GM23338 (cell line): ENCODE data around the gene BTRC.

Experiments
- CREB1 ChIP-seq: fragments of 250-450 bp; sonication (Bioruptor Pico); IDR thresholded peaks from 2 replicates; pipeline ENCODE4 v1.5.0; 2020; ENCODE audit warnings: low read depth, mild to moderate bottlenecking, moderate library complexity
- EZH2 ChIP-seq: fragments of 200-600 bp; sonication (generic); IDR thresholded peaks from one replicate; pipeline ENCODE4 v1.8.0; 2017; ENCODE audit warnings: antibody characterized with exemption, mild to moderate bottlenecking, low read depth; ENCODE audit not compliant: unreplicated experiment
- EZH2phosphoT487 ChIP-seq: fragments of 200-600 bp; sonication (generic); IDR thresholded peaks from one replicate; pipeline ENCODE4 v1.8.1; 2018; ENCODE audit warnings: antibody characterized with exemption; ENCODE audit not compliant: unreplicated experiment
- JUNB ChIP-seq: IDR thresholded peaks from one replicate; pipeline ENCODE4 v1.6.1; 2016; ENCODE audit warnings: antibody characterized with exemption; ENCODE audit not compliant: unreplicated experiment
- NANOG ChIP-seq: IDR thresholded peaks from 2 replicates; pipeline ENCODE4 v1.6.1; 2016; ENCODE audit warnings: antibody characterized with exemption, borderline replicate concordance
- POLR2AphosphoS5 ChIP-seq: IDR thresholded peaks from 2 replicates; pipeline ENCODE4 v1.6.1; 2016; ENCODE audit warnings: antibody characterized with exemption, low read depth
- STAT1 ChIP-seq: IDR thresholded peaks from one replicate; pipeline ENCODE4 v1.6.1; 2016; ENCODE audit warnings: antibody characterized with exemption; ENCODE audit not compliant: unreplicated experiment
- ZNF114 ChIP-seq: fragments of 250-450 bp; sonication (Bioruptor Pico); IDR thresholded peaks from 2 replicates; pipeline ENCODE4 v1.5.0; 2020; ENCODE audit warnings: mild to moderate bottlenecking, moderate library complexity
- ZNF331 ChIP-seq: fragments of 250-450 bp; sonication (Bioruptor Pico); IDR thresholded peaks from 2 replicates; pipeline ENCODE4 v1.5.0; 2020; ENCODE audit warnings: low read depth, mild to moderate bottlenecking, moderate library complexity
- TF ChIP-seq, protein P1 (sequence below), 2 experiments: fragments of 200-600 bp in 1 of 2; sonication (generic) in 1 of 2; conservative IDR thresholded peaks; 2 replicates each; pipeline versions ENCODE4 v1.5.1 to v1.6.1; 2016 to 2017; ENCODE audit warnings: antibody characterized with exemption in 2 of 2, low read depth in 2 of 2, mild to moderate bottlenecking in 2 of 2, moderate library complexity in 1 of 2
- TF ChIP-seq, protein P2 (sequence below): IDR thresholded peaks from 2 replicates; pipeline ENCODE4 v1.6.1; 2016; ENCODE audit warnings: antibody characterized with exemption
- TF ChIP-seq, protein P3 (sequence below): IDR thresholded peaks from one replicate; pipeline ENCODE4 v1.6.1; 2018; ENCODE audit warnings: antibody characterized with exemption; ENCODE audit not compliant: unreplicated experiment
- TF ChIP-seq, protein P4 (sequence below): fragments of 250-450 bp; sonication (Bioruptor Pico); IDR thresholded peaks from 2 replicates; pipeline ENCODE4 v1.5.0; 2020; ENCODE audit warnings: mild to moderate bottlenecking, moderate library complexity

DNA sequence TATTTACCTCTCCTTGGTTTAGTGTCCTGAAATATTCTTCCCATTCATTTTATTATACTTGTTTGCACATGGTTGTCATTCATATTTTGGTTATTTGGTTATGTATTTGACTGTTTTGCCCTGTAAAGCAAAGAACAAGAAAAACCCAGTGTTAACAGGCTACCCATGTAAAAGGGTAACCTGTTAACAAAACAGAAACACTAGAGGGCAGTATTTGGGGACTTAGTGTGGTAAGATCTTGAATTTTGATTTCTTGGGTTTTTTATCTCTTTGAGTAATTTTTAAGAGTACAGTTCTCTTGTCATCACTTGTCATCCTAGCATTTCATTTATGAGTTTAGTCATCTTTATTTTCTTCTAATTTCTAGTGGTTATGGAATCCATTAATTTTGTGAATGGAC lies 182.8 kb downstream of the BTRC start:
- no peak for TF ChIP-seq EZH2
- TF ChIP-seq, protein P1, sequence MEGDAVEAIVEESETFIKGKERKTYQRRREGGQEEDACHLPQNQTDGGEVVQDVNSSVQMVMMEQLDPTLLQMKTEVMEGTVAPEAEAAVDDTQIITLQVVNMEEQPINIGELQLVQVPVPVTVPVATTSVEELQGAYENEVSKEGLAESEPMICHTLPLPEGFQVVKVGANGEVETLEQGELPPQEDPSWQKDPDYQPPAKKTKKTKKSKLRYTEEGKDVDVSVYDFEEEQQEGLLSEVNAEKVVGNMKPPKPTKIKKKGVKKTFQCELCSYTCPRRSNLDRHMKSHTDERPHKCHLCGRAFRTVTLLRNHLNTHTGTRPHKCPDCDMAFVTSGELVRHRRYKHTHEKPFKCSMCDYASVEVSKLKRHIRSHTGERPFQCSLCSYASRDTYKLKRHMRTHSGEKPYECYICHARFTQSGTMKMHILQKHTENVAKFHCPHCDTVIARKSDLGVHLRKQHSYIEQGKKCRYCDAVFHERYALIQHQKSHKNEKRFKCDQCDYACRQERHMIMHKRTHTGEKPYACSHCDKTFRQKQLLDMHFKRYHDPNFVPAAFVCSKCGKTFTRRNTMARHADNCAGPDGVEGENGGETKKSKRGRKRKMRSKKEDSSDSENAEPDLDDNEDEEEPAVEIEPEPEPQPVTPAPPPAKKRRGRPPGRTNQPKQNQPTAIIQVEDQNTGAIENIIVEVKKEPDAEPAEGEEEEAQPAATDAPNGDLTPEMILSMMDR (conservative IDR thresholded peaks at IDR 0.05; ENCODE audit: low read depth in 2 of 2) = peak; percentile 61 to 88
- TF ChIP-seq EZH2phosphoT487 = no peak
- TF ChIP-seq JUNB = no peak
- TF ChIP-seq, protein P2, sequence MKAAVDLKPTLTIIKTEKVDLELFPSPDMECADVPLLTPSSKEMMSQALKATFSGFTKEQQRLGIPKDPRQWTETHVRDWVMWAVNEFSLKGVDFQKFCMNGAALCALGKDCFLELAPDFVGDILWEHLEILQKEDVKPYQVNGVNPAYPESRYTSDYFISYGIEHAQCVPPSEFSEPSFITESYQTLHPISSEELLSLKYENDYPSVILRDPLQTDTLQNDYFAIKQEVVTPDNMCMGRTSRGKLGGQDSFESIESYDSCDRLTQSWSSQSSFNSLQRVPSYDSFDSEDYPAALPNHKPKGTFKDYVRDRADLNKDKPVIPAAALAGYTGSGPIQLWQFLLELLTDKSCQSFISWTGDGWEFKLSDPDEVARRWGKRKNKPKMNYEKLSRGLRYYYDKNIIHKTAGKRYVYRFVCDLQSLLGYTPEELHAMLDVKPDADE = no peak
- no peak for TF ChIP-seq ZNF331
- TF ChIP-seq POLR2AphosphoS5 = no peak
- TF ChIP-seq, protein P3, sequence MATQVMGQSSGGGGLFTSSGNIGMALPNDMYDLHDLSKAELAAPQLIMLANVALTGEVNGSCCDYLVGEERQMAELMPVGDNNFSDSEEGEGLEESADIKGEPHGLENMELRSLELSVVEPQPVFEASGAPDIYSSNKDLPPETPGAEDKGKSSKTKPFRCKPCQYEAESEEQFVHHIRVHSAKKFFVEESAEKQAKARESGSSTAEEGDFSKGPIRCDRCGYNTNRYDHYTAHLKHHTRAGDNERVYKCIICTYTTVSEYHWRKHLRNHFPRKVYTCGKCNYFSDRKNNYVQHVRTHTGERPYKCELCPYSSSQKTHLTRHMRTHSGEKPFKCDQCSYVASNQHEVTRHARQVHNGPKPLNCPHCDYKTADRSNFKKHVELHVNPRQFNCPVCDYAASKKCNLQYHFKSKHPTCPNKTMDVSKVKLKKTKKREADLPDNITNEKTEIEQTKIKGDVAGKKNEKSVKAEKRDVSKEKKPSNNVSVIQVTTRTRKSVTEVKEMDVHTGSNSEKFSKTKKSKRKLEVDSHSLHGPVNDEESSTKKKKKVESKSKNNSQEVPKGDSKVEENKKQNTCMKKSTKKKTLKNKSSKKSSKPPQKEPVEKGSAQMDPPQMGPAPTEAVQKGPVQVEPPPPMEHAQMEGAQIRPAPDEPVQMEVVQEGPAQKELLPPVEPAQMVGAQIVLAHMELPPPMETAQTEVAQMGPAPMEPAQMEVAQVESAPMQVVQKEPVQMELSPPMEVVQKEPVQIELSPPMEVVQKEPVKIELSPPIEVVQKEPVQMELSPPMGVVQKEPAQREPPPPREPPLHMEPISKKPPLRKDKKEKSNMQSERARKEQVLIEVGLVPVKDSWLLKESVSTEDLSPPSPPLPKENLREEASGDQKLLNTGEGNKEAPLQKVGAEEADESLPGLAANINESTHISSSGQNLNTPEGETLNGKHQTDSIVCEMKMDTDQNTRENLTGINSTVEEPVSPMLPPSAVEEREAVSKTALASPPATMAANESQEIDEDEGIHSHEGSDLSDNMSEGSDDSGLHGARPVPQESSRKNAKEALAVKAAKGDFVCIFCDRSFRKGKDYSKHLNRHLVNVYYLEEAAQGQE = no peak
- TF ChIP-seq CREB1 = no peak
- TF ChIP-seq NANOG = no peak
- TF ChIP-seq STAT1 = no peak
- no peak for TF ChIP-seq ZNF114
- TF ChIP-seq, protein P4, sequence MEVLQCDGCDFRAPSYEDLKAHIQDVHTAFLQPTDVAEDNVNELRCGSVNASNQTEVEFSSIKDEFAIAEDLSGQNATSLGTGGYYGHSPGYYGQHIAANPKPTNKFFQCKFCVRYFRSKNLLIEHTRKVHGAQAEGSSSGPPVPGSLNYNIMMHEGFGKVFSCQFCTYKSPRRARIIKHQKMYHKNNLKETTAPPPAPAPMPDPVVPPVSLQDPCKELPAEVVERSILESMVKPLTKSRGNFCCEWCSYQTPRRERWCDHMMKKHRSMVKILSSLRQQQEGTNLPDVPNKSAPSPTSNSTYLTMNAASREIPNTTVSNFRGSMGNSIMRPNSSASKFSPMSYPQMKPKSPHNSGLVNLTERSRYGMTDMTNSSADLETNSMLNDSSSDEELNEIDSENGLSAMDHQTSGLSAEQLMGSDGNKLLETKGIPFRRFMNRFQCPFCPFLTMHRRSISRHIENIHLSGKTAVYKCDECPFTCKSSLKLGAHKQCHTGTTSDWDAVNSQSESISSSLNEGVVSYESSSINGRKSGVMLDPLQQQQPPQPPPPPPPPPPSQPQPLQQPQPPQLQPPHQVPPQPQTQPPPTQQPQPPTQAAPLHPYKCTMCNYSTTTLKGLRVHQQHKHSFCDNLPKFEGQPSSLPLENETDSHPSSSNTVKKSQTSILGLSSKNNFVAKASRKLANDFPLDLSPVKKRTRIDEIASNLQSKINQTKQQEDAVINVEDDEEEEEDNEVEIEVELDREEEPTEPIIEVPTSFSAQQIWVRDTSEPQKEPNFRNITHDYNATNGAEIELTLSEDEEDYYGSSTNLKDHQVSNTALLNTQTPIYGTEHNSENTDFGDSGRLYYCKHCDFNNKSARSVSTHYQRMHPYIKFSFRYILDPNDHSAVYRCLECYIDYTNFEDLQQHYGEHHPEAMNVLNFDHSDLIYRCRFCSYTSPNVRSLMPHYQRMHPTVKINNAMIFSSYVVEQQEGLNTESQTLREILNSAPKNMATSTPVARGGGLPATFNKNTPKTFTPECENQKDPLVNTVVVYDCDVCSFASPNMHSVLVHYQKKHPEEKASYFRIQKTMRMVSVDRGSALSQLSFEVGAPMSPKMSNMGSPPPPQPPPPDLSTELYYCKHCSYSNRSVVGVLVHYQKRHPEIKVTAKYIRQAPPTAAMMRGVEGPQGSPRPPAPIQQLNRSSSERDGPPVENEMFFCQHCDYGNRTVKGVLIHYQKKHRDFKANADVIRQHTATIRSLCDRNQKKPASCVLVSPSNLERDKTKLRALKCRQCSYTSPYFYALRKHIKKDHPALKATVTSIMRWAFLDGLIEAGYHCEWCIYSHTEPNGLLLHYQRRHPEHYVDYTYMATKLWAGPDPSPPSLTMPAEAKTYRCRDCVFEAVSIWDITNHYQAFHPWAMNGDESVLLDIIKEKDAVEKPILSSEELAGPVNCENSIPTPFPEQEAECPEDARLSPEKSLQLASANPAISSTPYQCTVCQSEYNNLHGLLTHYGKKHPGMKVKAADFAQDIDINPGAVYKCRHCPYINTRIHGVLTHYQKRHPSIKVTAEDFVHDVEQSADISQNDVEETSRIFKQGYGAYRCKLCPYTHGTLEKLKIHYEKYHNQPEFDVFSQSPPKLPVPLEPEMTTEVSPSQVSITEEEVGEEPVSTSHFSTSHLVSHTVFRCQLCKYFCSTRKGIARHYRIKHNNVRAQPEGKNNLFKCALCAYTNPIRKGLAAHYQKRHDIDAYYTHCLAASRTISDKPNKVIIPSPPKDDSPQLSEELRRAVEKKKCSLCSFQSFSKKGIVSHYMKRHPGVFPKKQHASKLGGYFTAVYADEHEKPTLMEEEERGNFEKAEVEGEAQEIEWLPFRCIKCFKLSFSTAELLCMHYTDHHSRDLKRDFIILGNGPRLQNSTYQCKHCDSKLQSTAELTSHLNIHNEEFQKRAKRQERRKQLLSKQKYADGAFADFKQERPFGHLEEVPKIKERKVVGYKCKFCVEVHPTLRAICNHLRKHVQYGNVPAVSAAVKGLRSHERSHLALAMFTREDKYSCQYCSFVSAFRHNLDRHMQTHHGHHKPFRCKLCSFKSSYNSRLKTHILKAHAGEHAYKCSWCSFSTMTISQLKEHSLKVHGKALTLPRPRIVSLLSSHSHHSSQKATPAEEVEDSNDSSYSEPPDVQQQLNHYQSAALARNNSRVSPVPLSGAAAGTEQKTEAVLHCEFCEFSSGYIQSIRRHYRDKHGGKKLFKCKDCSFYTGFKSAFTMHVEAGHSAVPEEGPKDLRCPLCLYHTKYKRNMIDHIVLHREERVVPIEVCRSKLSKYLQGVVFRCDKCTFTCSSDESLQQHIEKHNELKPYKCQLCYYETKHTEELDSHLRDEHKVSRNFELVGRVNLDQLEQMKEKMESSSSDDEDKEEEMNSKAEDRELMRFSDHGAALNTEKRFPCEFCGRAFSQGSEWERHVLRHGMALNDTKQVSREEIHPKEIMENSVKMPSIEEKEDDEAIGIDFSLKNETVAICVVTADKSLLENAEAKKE = no peak
